CD4-positive, alpha-beta T cell treated with Interleukin-17A for 1 hour (primary cell): ENCODE results near the gene PDE11A.
A peak's percentile ranks its signal among the peaks of the same experiment; 100 is the strongest.

Source experiments
- DNase-seq: peaks from one replicate; pipeline ENCODE4 v3.0.0-alpha.2; 2020

PDE11A gene

DNA sequence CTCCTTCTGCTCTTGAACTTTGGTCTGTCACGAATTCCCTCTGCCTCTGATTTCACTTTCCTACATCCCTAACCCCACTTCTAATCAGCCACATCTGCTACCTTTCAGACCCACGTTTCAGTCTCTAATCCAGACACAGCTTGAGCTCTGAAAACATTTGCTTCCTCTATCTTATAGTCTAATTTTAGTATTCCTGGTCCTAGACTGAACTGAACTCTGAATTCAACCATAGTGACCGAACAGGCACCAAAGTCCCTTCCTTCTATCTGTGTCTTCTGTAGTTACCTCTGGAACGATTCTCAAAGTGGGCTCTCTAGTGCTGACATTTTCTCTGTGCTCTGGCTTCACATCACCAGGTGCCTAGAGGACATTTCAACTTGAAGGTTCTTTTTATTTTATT, 156.2 kb downstream of the PDE11A start:
- DNase-seq: no peak

DNA sequence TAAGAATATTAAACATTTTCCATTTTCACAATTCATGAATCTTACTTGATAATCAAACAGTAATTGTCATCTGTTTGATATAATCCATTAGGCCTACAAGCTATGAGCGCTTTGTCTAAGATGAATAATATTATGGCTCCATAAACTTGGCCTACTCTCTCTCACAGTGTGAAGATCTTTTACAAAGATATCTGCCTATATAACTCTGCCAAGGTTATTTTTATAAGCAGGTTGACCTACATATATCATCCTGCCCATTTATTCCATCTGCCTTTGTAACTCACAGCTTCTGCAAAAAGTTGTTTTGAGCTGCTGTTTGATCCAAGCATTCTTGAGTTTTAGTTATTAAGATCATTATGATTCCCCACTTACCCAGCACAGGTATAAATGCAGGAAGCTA, 158.3 kb downstream of the PDE11A start:
- no peak for DNase-seq

DNA sequence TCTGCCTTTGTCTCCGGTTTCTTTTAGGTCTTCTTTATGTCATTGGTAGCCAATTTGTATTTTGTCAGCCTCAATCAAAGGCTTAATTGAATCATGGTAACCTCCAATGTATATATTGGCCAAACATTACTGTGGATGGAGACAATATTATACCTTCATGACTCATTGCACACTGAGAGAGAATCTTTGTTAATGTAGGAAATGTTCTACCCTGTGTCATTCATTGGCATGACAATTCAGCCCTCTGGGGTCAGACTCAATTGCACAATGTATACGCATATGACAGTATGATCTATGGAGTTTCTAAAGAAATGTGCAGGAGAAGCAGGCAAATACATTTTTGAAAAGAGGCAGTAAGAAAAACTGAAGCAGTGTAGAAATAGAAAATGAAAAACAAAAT, 162.6 kb downstream of the PDE11A start:
- DNase-seq: no peak

DNA sequence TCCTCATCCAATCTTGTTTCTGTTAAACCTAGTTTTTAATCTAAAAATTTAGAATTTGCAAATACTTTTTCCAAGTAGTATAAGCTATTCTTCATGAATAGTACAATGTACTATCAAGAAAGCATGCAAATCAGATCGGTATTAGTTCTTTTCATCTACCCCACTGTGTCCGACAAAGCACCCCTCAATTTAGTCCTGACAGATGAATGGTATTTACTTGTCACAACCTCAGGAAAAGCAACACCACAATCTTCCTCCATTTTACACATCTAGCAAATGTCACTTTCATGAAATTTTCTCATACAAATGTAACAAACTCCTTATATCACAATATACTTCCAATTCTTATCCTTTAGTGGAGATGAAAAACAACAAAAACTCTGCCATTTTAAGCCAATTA, 163.8 kb downstream of the PDE11A start:
- no peak for DNase-seq

DNA sequence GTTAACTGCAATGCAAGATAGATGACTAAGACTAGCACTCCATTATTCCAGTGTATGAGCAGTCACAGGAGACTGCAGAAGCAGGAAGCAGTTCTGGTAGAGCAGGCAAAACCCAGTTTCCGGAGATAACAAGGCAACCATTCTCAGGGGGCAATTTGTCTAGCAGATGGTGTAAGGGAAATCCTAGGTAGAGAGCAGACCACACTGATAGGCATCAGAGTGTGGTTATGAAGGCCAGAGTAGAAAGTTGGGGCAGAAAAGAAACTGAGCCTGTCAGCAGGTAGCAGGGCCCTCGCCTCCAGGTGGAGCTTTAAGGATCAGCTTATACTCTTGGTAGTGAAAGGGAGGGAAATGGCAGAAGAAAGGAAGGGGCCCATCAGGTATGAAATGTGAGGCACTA, 164.4 kb downstream of the PDE11A start:
- no peak for DNase-seq

DNA sequence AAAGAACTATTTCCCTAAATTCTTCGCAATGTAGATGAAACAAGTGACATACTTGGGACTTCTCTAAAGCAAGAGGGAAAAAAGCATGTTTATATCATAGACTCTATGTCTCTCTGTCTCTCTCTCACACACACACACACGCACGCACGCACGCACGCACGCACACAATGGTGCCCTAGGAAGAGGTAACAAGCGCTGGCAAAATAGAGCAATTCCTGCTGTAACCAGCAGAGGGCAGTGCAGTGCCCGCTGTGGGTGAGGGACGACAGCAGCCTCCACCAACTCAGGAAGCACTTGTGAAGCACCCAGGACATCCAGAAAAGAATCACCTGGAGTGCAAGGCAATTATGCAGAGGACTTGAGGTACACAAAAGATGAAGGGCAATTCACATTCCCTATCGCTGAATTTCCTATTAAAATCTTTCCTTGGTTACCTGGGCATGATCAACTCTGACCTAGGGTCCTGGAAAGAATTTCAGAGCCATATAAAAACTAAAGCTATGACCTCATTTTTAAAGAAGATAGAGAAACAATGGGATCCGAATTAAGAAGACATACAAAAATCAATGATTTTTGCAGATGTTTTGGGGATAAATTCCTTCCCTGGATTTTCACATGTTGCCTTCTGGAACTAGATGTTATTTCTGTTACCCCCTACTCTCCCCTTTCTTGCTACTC, 166.4 kb downstream of the PDE11A start:
- DNase-seq: peak; percentile 54

DNA sequence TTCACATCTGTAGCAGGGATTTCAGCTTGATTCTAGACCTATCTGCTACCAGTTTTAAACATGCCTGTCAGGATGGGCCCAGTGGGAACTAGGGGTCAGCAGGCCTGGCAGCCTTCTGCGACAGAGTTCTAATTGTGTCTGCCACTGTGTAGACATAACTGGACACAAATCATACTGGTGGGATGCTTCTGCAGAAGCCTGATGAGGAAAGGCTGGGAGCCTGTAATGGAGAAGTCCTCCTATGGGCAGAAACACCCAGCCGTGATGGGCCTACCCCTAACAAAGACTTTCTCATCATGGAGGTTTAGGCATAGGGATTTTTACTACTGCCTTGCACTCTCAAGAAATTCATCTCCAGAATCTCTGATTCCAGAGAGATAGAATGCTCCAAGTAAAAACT, 166.9 kb downstream of the PDE11A start:
- no peak for DNase-seq

DNA sequence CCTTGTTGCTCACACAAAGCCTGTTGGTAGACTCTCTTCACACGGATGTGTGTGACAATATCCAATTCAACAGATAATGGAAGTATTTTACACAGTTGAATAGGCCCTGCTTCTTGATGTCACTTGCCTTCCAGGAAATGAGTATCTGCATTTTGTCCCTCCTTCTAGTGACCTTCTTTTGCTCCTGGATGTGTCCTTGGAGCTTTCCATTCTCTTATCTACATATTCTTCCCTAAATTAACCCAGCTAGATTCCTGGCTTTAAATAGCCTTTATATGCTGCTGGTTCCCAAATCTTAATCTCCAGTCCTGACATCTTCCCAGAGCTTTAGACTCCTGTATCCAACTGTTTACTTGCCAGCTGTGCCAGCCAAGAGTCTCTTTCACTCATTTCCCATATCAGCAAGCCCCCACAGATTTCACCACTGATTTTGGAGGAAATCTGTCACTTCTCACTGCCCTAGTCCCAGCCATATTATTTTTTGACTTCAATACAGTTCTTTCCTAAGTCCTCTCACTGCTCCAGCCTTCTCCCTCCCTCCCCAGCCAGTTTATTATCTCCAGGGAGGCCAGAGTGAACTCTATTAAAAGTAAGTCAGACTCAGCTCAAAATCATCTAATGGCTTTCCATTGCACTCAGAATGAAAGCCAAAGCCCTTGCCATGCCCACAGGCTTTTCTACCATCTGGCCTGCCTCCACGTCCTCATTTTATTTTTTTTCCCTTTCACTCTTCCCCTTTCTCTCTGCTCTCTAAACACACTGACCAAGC, 170.0 kb downstream of the PDE11A start:
- no peak for DNase-seq

DNA sequence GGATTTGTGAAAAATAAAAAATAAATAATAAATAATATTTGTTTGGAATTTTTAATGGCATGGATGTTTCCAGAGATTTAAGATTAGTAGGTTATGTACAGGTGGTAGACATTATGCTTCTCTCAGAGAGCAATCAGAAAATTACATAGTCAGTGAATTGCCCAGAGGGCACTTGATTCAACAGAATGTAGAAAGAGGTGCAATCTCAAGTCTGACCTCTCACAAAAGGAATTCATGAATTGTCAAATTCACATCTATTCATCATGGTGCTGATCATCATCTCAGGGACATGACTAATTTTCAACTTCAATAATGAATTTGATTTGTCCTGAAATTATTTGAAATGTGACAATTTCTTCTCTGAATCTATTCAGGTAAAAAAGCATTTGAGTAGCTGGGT, 172.5 kb downstream of the PDE11A start:
- DNase-seq: no peak

DNA sequence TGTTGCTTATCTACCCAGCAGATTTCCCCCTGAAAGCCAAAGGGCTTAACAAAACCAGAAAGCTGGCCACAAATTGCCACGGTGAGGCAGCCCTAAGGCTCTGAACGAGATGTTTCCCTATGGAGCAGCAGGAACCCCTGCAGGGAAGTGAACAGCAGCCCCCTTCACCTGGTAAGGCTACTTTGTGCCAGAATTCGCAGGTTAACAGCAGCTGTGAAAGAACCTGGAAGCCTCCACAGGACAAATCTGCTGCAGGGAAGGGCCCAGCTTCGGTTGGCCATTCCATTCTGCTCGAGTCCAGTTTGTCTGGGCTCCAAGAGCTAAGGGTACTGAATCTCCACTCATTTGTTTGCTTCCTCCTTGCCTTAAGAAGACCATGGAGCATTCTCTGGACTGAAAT, 175.3 kb downstream of the PDE11A start:
- no peak for DNase-seq

DNA sequence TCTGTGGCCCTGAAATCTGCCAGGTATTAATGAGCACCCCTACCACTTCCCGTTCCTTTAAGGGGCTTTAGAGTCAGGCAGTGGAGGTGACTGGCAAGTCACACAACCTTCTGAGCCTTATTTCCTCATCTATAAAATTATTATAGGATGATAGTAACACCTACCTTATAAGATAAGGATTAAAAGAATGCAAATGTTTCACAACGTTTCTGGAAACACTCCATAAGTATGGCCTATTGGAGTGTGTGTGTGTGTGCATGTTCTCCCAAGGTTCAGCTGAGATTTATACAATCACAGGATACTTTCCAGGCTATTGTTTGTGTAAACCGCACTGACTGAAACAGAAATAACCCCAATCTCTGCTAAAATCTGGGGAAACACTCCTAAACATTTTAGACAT, 176.0 kb downstream of the PDE11A start:
- no peak for DNase-seq

DNA sequence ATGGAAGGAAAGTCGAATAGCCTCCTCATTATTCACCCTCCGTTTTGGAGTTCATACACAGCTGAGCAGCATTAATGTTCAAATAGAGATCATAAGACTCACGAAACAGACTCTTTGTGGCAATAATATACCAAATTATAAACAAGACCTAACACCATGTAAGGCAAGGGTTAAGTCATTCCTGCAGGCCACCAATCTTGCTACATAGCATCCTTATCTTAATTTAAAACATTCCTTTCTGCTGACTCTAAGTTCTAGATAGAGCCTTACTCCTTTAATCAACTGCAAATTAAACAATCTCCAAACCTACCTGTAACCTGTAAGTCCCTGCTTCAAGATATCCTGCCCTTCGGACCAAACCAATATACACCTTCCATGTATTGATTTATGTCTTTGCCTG, 178.0 kb downstream of the PDE11A start:
- no peak for DNase-seq

DNA sequence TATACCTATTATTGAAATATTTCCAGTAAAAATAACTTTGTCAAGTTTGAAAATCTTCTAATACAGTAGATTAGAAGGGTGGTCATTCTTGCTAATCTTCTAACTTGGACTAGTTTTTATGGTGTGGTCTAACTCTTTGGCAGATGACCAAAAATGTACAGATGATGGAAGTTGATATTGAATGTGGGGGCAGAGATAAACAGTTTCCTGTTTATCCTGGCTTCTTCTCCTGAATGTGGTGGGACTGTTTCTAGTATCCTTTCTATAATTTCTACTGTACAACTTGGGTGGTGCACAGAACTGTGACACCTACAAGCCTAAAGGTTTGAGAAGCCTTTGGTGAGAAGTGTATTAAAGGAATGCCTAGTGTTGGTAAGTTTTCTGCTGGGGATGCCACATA, 178.7 kb downstream of the PDE11A start:
- no peak for DNase-seq

DNA sequence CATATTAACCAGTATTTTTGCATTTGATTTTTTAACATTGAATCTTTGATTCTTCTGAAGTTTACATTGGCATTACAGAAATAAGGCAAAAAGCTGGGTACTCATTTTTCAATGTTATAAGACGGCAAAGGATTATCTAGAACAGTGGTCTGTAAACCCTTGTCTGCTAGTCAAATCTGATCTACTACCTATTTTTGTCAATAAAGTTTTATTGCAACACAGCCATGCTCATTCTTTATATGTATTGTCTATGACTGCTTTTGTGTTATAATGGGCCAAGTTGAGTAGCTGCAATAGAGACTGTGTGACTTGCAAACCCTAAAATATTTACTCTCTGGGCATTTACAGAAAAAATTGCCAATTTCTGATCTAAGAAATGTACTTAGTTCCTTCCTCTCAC, 181.0 kb downstream of the PDE11A start:
- DNase-seq: no peak

DNA sequence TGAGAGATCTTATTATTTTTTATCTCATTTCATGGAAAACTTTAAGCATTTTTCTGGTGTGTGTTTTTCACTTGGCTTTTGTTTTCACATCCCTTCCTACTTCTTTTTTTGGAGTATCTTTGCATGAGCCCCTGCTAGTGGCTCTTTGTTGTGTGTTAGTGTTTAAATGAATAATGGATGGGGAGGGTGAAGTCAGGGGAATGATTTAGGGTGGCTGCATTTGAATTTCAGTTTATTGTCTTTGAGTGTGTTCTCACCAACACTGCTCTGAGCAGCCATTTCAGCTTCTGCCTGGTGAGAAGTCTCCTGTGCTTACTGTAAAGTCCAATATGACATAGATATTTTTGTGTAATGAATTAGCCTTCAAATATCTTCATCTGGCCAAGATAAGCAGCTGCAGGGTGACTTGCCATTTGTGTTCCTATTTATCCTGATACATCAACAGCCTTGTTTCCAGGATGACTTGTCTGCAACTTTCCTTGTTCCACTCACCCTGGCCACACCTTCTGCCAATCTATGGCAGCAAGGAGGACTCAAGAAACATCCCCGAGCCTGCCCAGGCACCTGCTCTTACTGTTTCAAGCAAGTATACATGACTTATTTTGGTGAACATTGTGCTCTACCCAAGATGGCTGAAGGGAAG, 182.6 kb downstream of the PDE11A start:
- DNase-seq: no peak

DNA sequence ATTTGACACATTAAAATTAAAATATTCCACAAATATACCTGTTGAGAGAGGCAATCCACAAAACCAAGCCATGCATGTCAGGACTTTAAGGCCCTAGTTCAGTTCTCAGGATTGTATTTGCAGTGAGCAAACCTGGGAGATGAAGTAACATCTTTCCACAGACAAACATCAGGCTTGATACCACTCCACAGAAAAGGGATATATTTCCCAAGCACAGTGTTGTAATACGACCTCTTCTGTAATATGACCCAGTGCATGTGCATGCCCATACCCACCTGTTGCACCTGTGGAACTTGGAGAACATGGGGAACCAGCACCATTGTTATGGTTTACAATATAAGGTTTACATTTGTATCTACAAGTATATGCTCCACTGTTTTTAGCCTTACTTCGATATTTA, 184.0 kb downstream of the PDE11A start:
- DNase-seq: no peak

DNA sequence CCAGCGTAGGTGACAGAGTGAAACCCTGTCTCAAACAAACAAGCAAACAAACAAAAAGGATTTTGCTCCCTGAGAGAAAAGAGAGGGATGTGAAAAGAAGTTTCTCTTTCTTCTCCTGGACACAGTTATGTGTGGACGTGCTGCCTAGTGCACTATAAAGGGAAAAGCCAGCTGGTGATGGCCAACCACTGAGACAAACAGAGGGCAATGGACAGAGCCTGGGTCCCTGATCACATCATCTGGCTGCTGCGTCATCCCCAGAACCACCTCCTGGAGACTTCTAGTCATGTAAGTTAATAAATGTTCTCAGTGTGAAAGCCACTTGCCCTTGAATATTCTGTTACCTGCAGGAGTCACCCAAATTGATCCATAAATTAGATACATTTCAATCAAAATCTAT, 184.9 kb downstream of the PDE11A start:
- DNase-seq: no peak

DNA sequence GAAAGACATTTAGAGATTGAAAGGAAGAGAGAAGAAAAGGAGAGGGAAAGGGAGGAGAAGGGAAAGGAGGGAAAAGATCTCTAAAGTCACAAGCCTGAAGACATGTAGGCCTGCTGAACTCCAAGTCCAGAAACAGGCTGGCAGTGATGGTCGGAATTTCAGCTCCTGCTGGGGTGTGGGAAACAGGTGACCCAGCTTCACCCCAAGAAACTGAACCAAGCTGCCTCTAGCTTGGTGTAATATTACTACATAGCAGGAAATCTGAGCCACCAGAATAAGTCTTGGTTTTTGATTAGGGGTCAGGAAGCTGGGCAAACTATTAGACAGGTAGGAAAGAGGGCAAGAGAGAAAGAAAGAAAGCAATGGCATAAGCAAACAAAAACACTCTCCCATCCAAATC, 185.8 kb downstream of the PDE11A start:
- DNase-seq: no peak

DNA sequence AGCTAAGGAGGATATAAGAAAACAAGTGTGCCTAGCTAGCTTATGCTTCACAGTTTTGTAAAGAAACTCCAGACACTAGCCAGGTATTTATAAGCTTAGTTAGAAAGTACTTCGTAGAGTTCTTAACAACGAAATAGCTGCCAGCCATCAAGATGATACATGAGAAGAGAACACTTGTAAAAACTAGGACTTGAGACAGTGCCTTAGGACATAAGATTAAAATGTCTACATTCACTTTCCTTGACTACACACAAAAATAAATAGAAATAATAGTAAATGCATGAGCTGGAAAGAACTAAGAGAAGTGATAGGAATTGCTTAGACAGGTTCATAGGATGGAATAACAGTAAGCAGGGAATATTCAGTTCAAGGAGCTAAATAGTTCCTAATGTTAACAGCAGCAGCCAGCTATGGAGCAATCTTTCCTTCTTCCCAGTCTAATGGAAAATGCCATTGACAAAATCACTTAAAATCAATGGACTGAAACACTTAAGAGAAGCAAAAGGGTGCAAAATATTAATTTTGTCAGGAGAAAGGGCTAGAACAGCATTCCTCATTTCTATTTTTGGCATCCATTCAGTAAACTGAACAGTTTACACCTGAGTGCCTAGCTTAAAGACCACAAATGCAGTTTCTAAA, 186.6 kb downstream of the PDE11A start:
- DNase-seq: no peak

DNA sequence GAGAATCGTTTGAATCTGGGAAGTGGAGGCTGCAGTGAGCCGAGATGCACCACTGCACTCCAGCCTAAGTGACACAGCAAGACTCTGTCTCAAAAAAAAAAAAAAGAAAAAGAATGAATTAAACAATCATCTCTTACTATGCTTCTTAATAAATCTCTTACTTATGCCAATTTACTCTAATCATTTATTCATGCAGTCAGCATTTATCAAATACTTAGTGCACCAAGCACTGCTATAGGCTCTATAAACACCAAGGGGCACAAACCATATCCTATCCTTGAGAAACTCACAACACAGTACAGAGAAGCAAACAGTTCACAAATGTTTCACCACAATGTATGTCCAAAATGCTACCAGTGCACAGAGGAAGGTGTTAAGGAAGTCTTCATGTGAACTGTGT, 189.4 kb downstream of the PDE11A start:
- no peak for DNase-seq

DNA sequence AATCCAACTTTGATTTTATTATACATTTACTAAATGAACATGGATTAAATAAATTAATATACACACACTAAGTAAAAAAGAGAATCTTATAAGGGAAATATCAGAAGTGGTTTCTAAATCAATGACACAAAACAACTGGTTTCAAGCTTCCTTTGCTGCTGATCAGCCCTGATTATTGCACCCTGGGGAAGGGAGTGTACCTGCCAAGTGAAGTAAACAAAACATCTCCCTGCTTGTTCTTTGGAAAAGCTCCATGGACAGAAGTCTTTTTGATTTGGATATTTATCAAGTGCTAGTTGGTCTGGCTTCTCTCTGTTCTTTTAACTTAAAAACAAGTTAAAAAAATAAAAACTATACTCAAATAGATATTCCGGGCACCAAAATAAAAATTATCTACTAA, 190.1 kb downstream of the PDE11A start:
- DNase-seq: no peak

DNA sequence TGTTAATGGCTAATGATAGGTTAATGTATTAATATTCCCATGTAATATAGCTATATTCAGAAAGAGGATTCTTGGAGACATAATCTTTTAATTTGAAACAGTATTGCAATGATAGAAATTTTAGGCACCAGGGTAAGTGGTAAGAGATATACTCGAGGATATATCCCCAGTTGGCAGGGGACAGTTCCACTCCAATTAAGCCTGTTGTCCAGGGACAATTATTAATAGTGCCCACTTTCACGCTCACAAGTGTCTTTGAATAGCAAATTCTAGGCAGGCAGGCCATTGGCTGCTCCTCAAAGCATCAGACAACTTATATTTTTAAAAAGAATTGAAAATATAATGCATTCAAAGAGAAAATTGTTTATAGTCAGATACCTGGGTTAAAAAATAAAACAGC, 190.7 kb downstream of the PDE11A start:
- no peak for DNase-seq

DNA sequence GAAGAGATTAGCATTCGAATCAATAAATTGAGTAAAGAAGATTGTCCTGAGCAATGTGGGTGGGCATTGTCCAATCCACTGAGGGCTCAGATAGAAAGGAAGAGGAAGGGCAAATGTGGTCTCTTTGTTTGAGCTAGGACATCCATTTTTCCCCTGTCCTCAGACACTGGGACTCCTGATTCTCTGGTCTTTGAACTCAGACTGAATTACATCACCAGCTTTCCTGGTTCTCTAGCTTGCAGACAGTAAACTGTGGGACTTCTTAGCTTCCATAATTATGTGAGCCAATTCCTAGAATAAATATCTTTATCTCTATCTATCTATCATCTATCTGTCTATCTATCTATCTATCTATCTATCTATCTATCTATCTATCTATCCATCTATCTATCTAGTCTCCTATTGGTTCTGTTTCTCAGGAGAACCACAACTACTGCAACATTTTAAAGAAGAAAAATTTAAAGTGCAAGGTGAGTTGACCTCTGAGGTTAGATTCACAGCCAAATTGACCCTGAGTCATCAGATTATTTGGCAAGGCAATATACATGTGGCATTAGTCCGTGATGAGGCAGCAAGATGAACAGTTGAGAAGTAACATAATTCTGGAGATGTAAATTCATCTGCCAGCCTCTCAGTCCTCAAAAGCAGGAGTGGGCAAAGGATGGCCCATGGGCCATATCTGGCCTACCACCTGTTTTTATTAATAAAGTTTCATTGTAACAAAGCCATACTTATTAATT, 191.4 kb downstream of the PDE11A start:
- no peak for DNase-seq
